IMR-90 (cell line): ENCODE results near the gene KCNMA1.

Source experiments
- POLR2A ChIP-seq: IDR thresholded peaks from 2 replicates; pipeline ENCODE4 v1.6.1; 2012; ENCODE audit warnings: mild to moderate bottlenecking, low read depth, low read length
- SMC3 ChIP-seq: fragments of 150-350 bp; IDR thresholded peaks from 2 replicates; pipeline ENCODE4 v1.6.1; 2016; ENCODE audit warnings: low read depth, mild to moderate bottlenecking, antibody characterized with exemption, low read length, moderate library complexity
- TF ChIP-seq, protein P1 (sequence below): fragments of 150-350 bp; IDR thresholded peaks from 2 replicates; pipeline ENCODE4 v1.6.1; 2016; ENCODE audit warnings: low read depth, mild to moderate bottlenecking, low read length, moderate library complexity, borderline replicate concordance

DNA sequence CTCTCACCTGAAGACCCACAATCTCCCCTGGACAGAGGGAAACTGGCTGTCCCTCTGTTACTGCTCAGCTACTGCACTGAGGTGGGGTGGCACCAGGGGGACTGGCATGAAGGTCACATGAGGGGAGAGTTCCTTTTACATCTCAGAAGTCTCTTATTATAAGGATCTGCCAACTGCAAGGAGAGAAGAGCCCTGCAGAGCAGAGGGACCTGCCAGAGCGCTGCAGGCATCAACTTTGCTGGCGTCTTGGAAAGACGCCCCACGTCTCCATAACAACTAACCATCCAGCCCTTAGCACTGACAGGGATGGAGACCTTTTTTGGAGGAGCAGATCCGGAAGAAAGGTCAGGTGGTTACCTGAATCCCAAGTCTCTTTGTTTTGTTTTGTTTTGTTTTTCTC lies 218.6 kb downstream of the KCNMA1 start:
- TF ChIP-seq POLR2A, result no peak
- TF ChIP-seq SMC3, result no peak
- TF ChIP-seq, protein P1, sequence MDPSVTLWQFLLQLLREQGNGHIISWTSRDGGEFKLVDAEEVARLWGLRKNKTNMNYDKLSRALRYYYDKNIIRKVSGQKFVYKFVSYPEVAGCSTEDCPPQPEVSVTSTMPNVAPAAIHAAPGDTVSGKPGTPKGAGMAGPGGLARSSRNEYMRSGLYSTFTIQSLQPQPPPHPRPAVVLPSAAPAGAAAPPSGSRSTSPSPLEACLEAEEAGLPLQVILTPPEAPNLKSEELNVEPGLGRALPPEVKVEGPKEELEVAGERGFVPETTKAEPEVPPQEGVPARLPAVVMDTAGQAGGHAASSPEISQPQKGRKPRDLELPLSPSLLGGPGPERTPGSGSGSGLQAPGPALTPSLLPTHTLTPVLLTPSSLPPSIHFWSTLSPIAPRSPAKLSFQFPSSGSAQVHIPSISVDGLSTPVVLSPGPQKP, result no peak
